SH-SY5Y (cell line): ENCODE measurements around the gene THRB.

Experiments used
- GATA2 ChIP-seq: IDR thresholded peaks from 2 replicates; pipeline ENCODE4 v1.6.1; 2011; ENCODE audit warnings: mild to moderate bottlenecking, low read depth, low read length
- GATA3 ChIP-seq: IDR thresholded peaks from 2 replicates; pipeline ENCODE4 v1.6.1; 2011; ENCODE audit warnings: low read depth, mild to moderate bottlenecking, low read length, moderate library complexity

GRCh38 chr3:24299246-24299805 is 195.3 kb downstream of the THRB start:
- TF ChIP-seq GATA2 (no peak), GATA3 (no peak)
